ENCODE data around the gene FOSB. TPM values are rescaled to one million over a fixed set of nuclear protein-coding genes. Genes with fewer than 3 reads are reported as not detected.
A peak's percentile ranks its signal among the peaks of the same experiment; 100 is the strongest.

Gene FOSB
- total RNA-seq, 1 experiment from 2014 or later = 4.0 TPM

GRCh38 chr19:45439569-45440258, 28.1 kb upstream of the FOSB start:
- Histone ChIP-seq H3K36me3 (ENCODE audit: insufficient read depth, low read length) (no peaks in the 10 kb centered on the region), H3K4me2 (ENCODE audit: low read depth, low read length, poor library complexity, severe bottlenecking) (peak overlapping the region; percentile 72), H3K9me2 (replicated peaks; ENCODE audit: insufficient read depth, low read length) (no peaks in the 10 kb centered on the region), H3K9ac (ENCODE audit: low read length) (peak overlapping the region; percentile 72), H3K79me2 (ENCODE audit: low read length) (no peaks in the 10 kb centered on the region), H3K27me3 (ENCODE audit: low read length) (no peaks in the 10 kb centered on the region), H3K27ac (ENCODE audit: low read length) (peak overlapping the region; percentile 75), H4K20me1 (ENCODE audit: insufficient read depth, low read depth, low read length) (no peaks in the 10 kb centered on the region), H3K9me3 (ENCODE audit: low read length) (no peaks in the 10 kb centered on the region), H3K4me1 (ENCODE audit: low read length) (peaks cover 41% of the 10 kb centered on the region), H3K4me3 (ENCODE audit: low read length) (peak overlapping the region; percentile 74), H2AFZ (ENCODE audit: low read length) (peak overlapping the region; percentile 69)
- peak; percentile 96 for DNase-seq

- no peaks in the 10 kb centered on the region for H3K9me2 ChIP-seq (replicated peaks; ENCODE audit: insufficient read depth, low read length)
- H3K4me2 ChIP-seq (ENCODE audit: low read depth, low read length, poor library complexity, severe bottlenecking) = peak overlapping the region; percentile 72
- no peaks in the 10 kb centered on the region for H3K36me3 ChIP-seq (ENCODE audit: insufficient read depth, low read length)
- H3K27ac ChIP-seq (ENCODE audit: low read length) = peak overlapping the region; percentile 75
- peak; percentile 58 for DNase-seq
- no peaks in the 10 kb centered on the region for H3K27me3 ChIP-seq (ENCODE audit: low read length)
- H3K9me3 ChIP-seq (ENCODE audit: low read length) = no peaks in the 10 kb centered on the region
- peak overlapping the region; percentile 74 for H3K4me3 ChIP-seq (ENCODE audit: low read length)
- H3K4me1 ChIP-seq (ENCODE audit: low read length) = peaks cover 46% of the 10 kb centered on the region
- H3K79me2 ChIP-seq (ENCODE audit: low read length) = no peaks in the 10 kb centered on the region
- H4K20me1 ChIP-seq (ENCODE audit: insufficient read depth, low read depth, low read length) = no peaks in the 10 kb centered on the region
- peak overlapping the region; percentile 72 for H3K9ac ChIP-seq (ENCODE audit: low read length)
- peak overlapping the region; percentile 69 for H2AFZ ChIP-seq (ENCODE audit: low read length)
Measured at GRCh38 chr19:45440259-45440638, 27.5 kb upstream of the FOSB start.

GRCh38 chr19:45440873-45441654, 26.7 kb upstream of the FOSB start:
- no peaks in the 10 kb centered on the region for H4K20me1 ChIP-seq (ENCODE audit: insufficient read depth, low read depth, low read length)
- H2AFZ ChIP-seq (ENCODE audit: low read length) = no peak overlapping the region
- peak overlapping the region; percentile 75 for H3K27ac ChIP-seq (ENCODE audit: low read length)
- no peaks in the 10 kb centered on the region for H3K9me2 ChIP-seq (replicated peaks; ENCODE audit: insufficient read depth, low read length)
- no peaks in the 10 kb centered on the region for H3K27me3 ChIP-seq (ENCODE audit: low read length)
- H3K36me3 ChIP-seq (ENCODE audit: insufficient read depth, low read length) = no peaks in the 10 kb centered on the region
- H3K79me2 ChIP-seq (ENCODE audit: low read length) = no peaks in the 10 kb centered on the region
- no peaks in the 10 kb centered on the region for H3K9me3 ChIP-seq (ENCODE audit: low read length)
- H3K4me2 ChIP-seq (ENCODE audit: low read depth, low read length, poor library complexity, severe bottlenecking) = no peak overlapping the region
- peak overlapping the region; percentile 1; the same call in 1 of the 2 replicates for H3K9ac ChIP-seq (ENCODE audit: low read length)
- peaks cover 49% of the 10 kb centered on the region for H3K4me1 ChIP-seq (ENCODE audit: low read length)
- H3K4me3 ChIP-seq (ENCODE audit: low read length) = no peak overlapping the region
- DNase-seq = no peak

- Histone ChIP-seq H3K27me3 (ENCODE audit: low read length) (no peaks in the 10 kb centered on the region), H3K9me3 (ENCODE audit: low read length) (no peaks in the 10 kb centered on the region), H3K4me1 (ENCODE audit: low read length) (peaks cover 49% of the 10 kb centered on the region), H3K36me3 (ENCODE audit: insufficient read depth, low read length) (no peaks in the 10 kb centered on the region), H3K9ac (ENCODE audit: low read length) (peak overlapping the region; percentile 81), H4K20me1 (ENCODE audit: insufficient read depth, low read depth, low read length) (no peaks in the 10 kb centered on the region), H2AFZ (ENCODE audit: low read length) (no peak overlapping the region), H3K79me2 (ENCODE audit: low read length) (no peaks in the 10 kb centered on the region), H3K4me3 (ENCODE audit: low read length) (no peak overlapping the region), H3K27ac (ENCODE audit: low read length) (peak overlapping the region; percentile 90), H3K9me2 (replicated peaks; ENCODE audit: insufficient read depth, low read length) (no peaks in the 10 kb centered on the region), H3K4me2 (ENCODE audit: low read depth, low read length, poor library complexity, severe bottlenecking) (peak overlapping the region; percentile 73)
- DNase-seq = no peak
Measured at GRCh38 chr19:45442408-45442777, 25.4 kb upstream of the FOSB start.

- Histone ChIP-seq H3K4me2 (ENCODE audit: low read depth, low read length, poor library complexity, severe bottlenecking) (peak overlapping the region; percentile 73), H3K79me2 (ENCODE audit: low read length) (no peaks in the 10 kb centered on the region), H3K27ac (ENCODE audit: low read length) (peak overlapping the region; percentile 90), H2AFZ (ENCODE audit: low read length) (no peak overlapping the region; the same call in 1 of the 2 replicates), H3K4me3 (ENCODE audit: low read length) (peak overlapping the region; percentile 74), H3K9me2 (replicated peaks; ENCODE audit: insufficient read depth, low read length) (no peaks in the 10 kb centered on the region), H3K9me3 (ENCODE audit: low read length) (no peaks in the 10 kb centered on the region), H4K20me1 (ENCODE audit: insufficient read depth, low read depth, low read length) (no peaks in the 10 kb centered on the region), H3K36me3 (ENCODE audit: insufficient read depth, low read length) (no peaks in the 10 kb centered on the region), H3K9ac (ENCODE audit: low read length) (peak overlapping the region; percentile 81), H3K27me3 (ENCODE audit: low read length) (no peaks in the 10 kb centered on the region), H3K4me1 (ENCODE audit: low read length) (peaks cover 49% of the 10 kb centered on the region)
- DNase-seq = peak; percentile 91
Measured at GRCh38 chr19:45442778-45443461, 24.9 kb upstream of the FOSB start.

- Histone ChIP-seq H3K4me2 (ENCODE audit: low read depth, low read length, poor library complexity, severe bottlenecking) (peak overlapping the region; percentile 73), H4K20me1 (ENCODE audit: insufficient read depth, low read depth, low read length) (no peaks in the 10 kb centered on the region), H3K9me3 (ENCODE audit: low read length) (no peaks in the 10 kb centered on the region), H3K4me1 (ENCODE audit: low read length) (peaks cover 49% of the 10 kb centered on the region), H2AFZ (ENCODE audit: low read length) (no peak overlapping the region; the same call in 1 of the 2 replicates), H3K9ac (ENCODE audit: low read length) (peak overlapping the region; percentile 81), H3K4me3 (ENCODE audit: low read length) (peak overlapping the region; percentile 74), H3K27me3 (ENCODE audit: low read length) (no peaks in the 10 kb centered on the region), H3K36me3 (ENCODE audit: insufficient read depth, low read length) (no peaks in the 10 kb centered on the region), H3K79me2 (ENCODE audit: low read length) (peaks cover under 1% of the 10 kb centered on the region; the same call in 1 of the 2 replicates), H3K27ac (ENCODE audit: low read length) (peak overlapping the region; percentile 90), H3K9me2 (replicated peaks; ENCODE audit: insufficient read depth, low read length) (no peaks in the 10 kb centered on the region)
- DNase-seq = peak; percentile 95
Measured at GRCh38 chr19:45443462-45444317, 24.1 kb upstream of the FOSB start.

GRCh38 chr19:45444318-45445041, 23.3 kb upstream of the FOSB start:
- Histone ChIP-seq H2AFZ (ENCODE audit: low read length) (peak overlapping the region; percentile 81; the same call in 1 of the 2 replicates), H3K79me2 (ENCODE audit: low read length) (peaks cover 6% of the 10 kb centered on the region; the same call in 1 of the 2 replicates), H3K9ac (ENCODE audit: low read length) (peak overlapping the region; percentile 81), H3K4me2 (ENCODE audit: low read depth, low read length, poor library complexity, severe bottlenecking) (peak overlapping the region; percentile 73), H3K9me2 (replicated peaks; ENCODE audit: insufficient read depth, low read length) (no peaks in the 10 kb centered on the region), H3K9me3 (ENCODE audit: low read length) (no peaks in the 10 kb centered on the region), H3K36me3 (ENCODE audit: insufficient read depth, low read length) (no peaks in the 10 kb centered on the region), H3K4me1 (ENCODE audit: low read length) (peaks cover 52% of the 10 kb centered on the region), H3K27me3 (ENCODE audit: low read length) (no peaks in the 10 kb centered on the region), H3K27ac (ENCODE audit: low read length) (peak overlapping the region; percentile 90), H3K4me3 (ENCODE audit: low read length) (peak overlapping the region; percentile 74), H4K20me1 (ENCODE audit: insufficient read depth, low read depth, low read length) (no peaks in the 10 kb centered on the region)
- peak; percentile 96 for DNase-seq
